ENCODE measurements around the gene USP25. TPM values are rescaled to one million over a fixed set of nuclear protein-coding genes. Genes with fewer than 3 reads are reported as not detected.

Gene USP25
- total RNA-seq, 1 experiment from 2014 or later, result 35.1 TPM

- H4K8ac ChIP-seq (replicated peaks; ENCODE audit: insufficient read length, low read depth, low read length), result no peak overlapping the region
- no peaks in the 10 kb centered on the region for H3K23me2 ChIP-seq (ENCODE audit: insufficient read length, low read depth, low read length, poor library complexity, severe bottlenecking)
- H3K4me1 ChIP-seq (ENCODE audit: insufficient read depth, low read length), result peaks cover 3% of the 10 kb centered on the region; the same call in 1 of the 2 replicates
- Mint-ChIP-seq H3K4me1 (peaks cover 6 to 7% of the 10 kb centered on the region in 2 experiments), H3K36me3 (ENCODE audit: insufficient read depth in 1 of 3, low read depth in 3 of 3) (peaks cover 65 to 77% (median 73%) of the 10 kb centered on the region in 3 experiments), H3K27me3 (ENCODE audit: low read depth) (no peaks in the 10 kb centered on the region), H3K4me3 (no peak overlapping the region), H3K9me3 (peaks cover 38 to 40% of the 10 kb centered on the region in 2 experiments), H3K27ac (no peak overlapping the region)
- H3K79me1 ChIP-seq (ENCODE audit: insufficient read depth, low read depth, low read length, poor library complexity, severe bottlenecking), result no peaks in the 10 kb centered on the region
- no peak for TF ChIP-seq CTCF (conservative IDR thresholded peaks at IDR 0.05)
- no peak overlapping the region for H4K5ac ChIP-seq (ENCODE audit: insufficient read length, low read depth, low read length)
- no CpG with 5 or more reads among the region's 3 CpGs for WGBS (ENCODE audit: extremely low coverage, insufficient read length, low lambda C conversion rate)
- no peak overlapping the region for H4K91ac ChIP-seq (ENCODE audit: insufficient read length, low read depth, low read length)
- H3K4ac ChIP-seq (ENCODE audit: low read depth, low read length), result no peak overlapping the region
- no peaks in the 10 kb centered on the region for H3K27me3 ChIP-seq (ENCODE audit: insufficient read depth, low read length)
- H3K9me3 ChIP-seq (ENCODE audit: control insufficient read depth, low read depth, low read length), result peaks cover 7% of the 10 kb centered on the region
- H2BK120ac ChIP-seq (ENCODE audit: low read depth, low read length, poor library complexity, severe bottlenecking), result no peak overlapping the region
- DNase-seq, result no peak
- no peak overlapping the region for H3T11ph ChIP-seq (ENCODE audit: low read length)
- no peak overlapping the region for H3K56ac ChIP-seq (ENCODE audit: insufficient read length, low read depth, low read length)
- no peak overlapping the region for H3K4me2 ChIP-seq (ENCODE audit: insufficient read depth, insufficient read length, low read length)
- no peak overlapping the region for H3K23ac ChIP-seq (ENCODE audit: insufficient read length, low read depth, low read length)
- H3K14ac ChIP-seq (ENCODE audit: insufficient read depth, low read length), result no peak overlapping the region
- no peak overlapping the region for H3K9ac ChIP-seq (ENCODE audit: extremely low read depth, insufficient read length, low read length)
- no peak overlapping the region for H2BK12ac ChIP-seq (ENCODE audit: insufficient read length, low read depth, low read length)
- H2AFZ ChIP-seq (ENCODE audit: low read length), result no peak overlapping the region
- no peaks in the 10 kb centered on the region for H3K79me2 ChIP-seq (ENCODE audit: insufficient read depth, low read length)
- no peaks in the 10 kb centered on the region for H4K20me1 ChIP-seq (ENCODE audit: control insufficient read depth, insufficient read depth, insufficient read length)
- H2AK5ac ChIP-seq (ENCODE audit: insufficient read length, low read length), result no peak overlapping the region
- H2BK20ac ChIP-seq (ENCODE audit: low read depth, low read length, poor library complexity, severe bottlenecking), result no peak overlapping the region
- H2BK15ac ChIP-seq (ENCODE audit: low read depth, low read length), result no peak overlapping the region
- no peak overlapping the region for H3K27ac ChIP-seq (ENCODE audit: insufficient read length, low read depth, low read length)
- no peak overlapping the region for H3K18ac ChIP-seq (ENCODE audit: insufficient read length, low read depth, low read length)
- H2BK5ac ChIP-seq (ENCODE audit: insufficient read length, low read length), result no peak overlapping the region
Observed at GRCh38 chr21:15815285-15815684, 85.5 kb downstream of the USP25 start.
